Lower leg skin (tissue), 4 donors: ENCODE data around the gene SEMA5B. TPM values are rescaled to one million over a fixed set of nuclear protein-coding genes. Genes with fewer than 3 reads are reported as not detected.

Experiments used
- DNase-seq, 2 donors: peaks; one replicate each; pipeline ENCODE4 v3.0.0-alpha.2; 2019; ENCODE audit warnings: low spot score in 2 of 2
- H3K4me3 ChIP-seq: fragments of 200-600 bp; sonication (generic); 2 replicates; pipeline ENCODE4 v1.5.1; 2017; ENCODE audit warnings: mild to moderate bottlenecking, low read depth; ENCODE audit not compliant: poor library complexity, severe bottlenecking
- CTCF ChIP-seq, 3 donors: fragments of 450-650 bp; IDR thresholded peaks; one replicate each; pipeline ENCODE4 v1.5.1; 2016; ENCODE audit warnings: antibody characterized with exemption in 3 of 3, mild to moderate bottlenecking in 3 of 3, moderate library complexity in 2 of 3
- POLR2A ChIP-seq, 2 donors: fragments of 450-650 bp; IDR thresholded peaks; one replicate each; pipeline ENCODE4 v1.6.1; 2016 to 2017; ENCODE audit warnings: antibody characterized with exemption in 2 of 2, mild to moderate bottlenecking in 1 of 2, moderate library complexity in 1 of 2
- WGBS, 2 donors: methylation state at CpG; one replicate each; pipeline ENCODE4 v1.1.5; 2018; 5-methylcytosine and 5-hydroxymethylcytosine counted together
- intact Hi-C: fragments of 100-400 bp; cut with DNase I; formaldehyde crosslinking; loops from one replicate; pipeline ENCODE4 v1.15.0; 2023; ENCODE audit warnings: low total_unique reads
- total RNA-seq, 4 donors: library from RNA; depleted of rRNA; stranded (reverse); fragments of >200 nt; gene quantifications; one replicate each; pipeline ENCODE4 v1.1.0, GENCODE V29; 2016

Gene SEMA5B
- total RNA-seq, 4 donors from 2014 or later, result 0.21 to 1.8 (median 0.61) TPM

GRCh38 chr3:122987231-122987630 is 40.3 kb downstream of the SEMA5B start:
- WGBS, 2 donors, result 93 to 98% methylated on average over 2 of the region's 2 CpGs
- TF ChIP-seq CTCF (IDR thresholded peaks at IDR 0.05), result no peak
- no peak for TF ChIP-seq POLR2A (IDR thresholded peaks at IDR 0.05)
- DNase-seq, result no peak
- intact Hi-C loops, result no loop called here
- no peak overlapping the region for H3K4me3 ChIP-seq

GRCh38 chr3:122986693-122987179 is 40.8 kb downstream of the SEMA5B start:
- no peak overlapping the region for H3K4me3 ChIP-seq

GRCh38 chr3:122985539-122985938 is 42.0 kb downstream of the SEMA5B start:
- intact Hi-C loops, result no loop called here
- H3K4me3 ChIP-seq, result no peak overlapping the region
- WGBS, 2 donors, result 87% methylated on average over 4 of the region's 4 CpGs
- DNase-seq, result no peak
- TF ChIP-seq CTCF (IDR thresholded peaks at IDR 0.05), result no peak
- no peak for TF ChIP-seq POLR2A (IDR thresholded peaks at IDR 0.05)

More at GRCh38 chr3:122986693-122987179, 40.8 kb downstream of the SEMA5B start:
- intact Hi-C loops, result no loop called here
- WGBS, 2 donors, result 74 to 75% methylated on average over 6 of the region's 6 CpGs
- no peak for DNase-seq
- no peak for TF ChIP-seq POLR2A (IDR thresholded peaks at IDR 0.05)
- no peak for TF ChIP-seq CTCF (IDR thresholded peaks at IDR 0.05)

GRCh38 chr3:122984650-122985049 is 42.9 kb downstream of the SEMA5B start:
- 81 to 90% methylated on average over 3 of the region's 3 CpGs for WGBS, 2 donors

GRCh38 chr3:122984007-122984406 is 43.6 kb downstream of the SEMA5B start:
- intact Hi-C loops, result no loop called here
- 78 to 83% methylated on average over 11 of the region's 11 CpGs for WGBS, 2 donors
- no peak for TF ChIP-seq POLR2A (IDR thresholded peaks at IDR 0.05)
- no peak for TF ChIP-seq CTCF (IDR thresholded peaks at IDR 0.05)

More at GRCh38 chr3:122984650-122985049, 42.9 kb downstream of the SEMA5B start:
- no peak overlapping the region for H3K4me3 ChIP-seq
- intact Hi-C loops, result no loop called here
- no peak for DNase-seq
- TF ChIP-seq CTCF (IDR thresholded peaks at IDR 0.05) (no peak), POLR2A (IDR thresholded peaks at IDR 0.05) (no peak)

More at GRCh38 chr3:122984007-122984406, 43.6 kb downstream of the SEMA5B start:
- DNase-seq, result no peak
- H3K4me3 ChIP-seq, result no peak overlapping the region
